Thoracic aorta (tissue), 2 donors: ENCODE data around the gene PNMA6F. TPM values are rescaled to one million over a fixed set of nuclear protein-coding genes. Genes with fewer than 3 reads are reported as not detected.
"Not testable (repeated sequence)": the region's sequence is repeated elsewhere in the genome, so short reads cannot be mapped to it uniquely, and the experiment has no call there.

Source experiments
- ATAC-seq: fragments of 150-250 bp; one replicate; pipeline ENCODE4 v1.8.0; 2017; ENCODE audit warnings: low read depth; ENCODE audit not compliant: insufficient number of reproducible peaks, low FRiP score
- DNase-seq: peaks from one replicate; pipeline ENCODE4 v3.0.0-alpha.2; 2020; ENCODE audit warnings: low spot score
- H3K27ac ChIP-seq, 2 donors: fragments of 200-600 bp; sonication (generic); 1 replicate in 1 of 2; 2 replicates in 1 of 2; pipeline ENCODE4 v1.5.1; 2016; ENCODE audit warnings: mild to moderate bottlenecking in 2 of 2, moderate library complexity in 2 of 2
- H3K27me3 ChIP-seq: fragments of 200-600 bp; sonication (generic); replicated peaks from 2 replicates; pipeline ENCODE4 v1.6.0; 2016; ENCODE audit warnings: mild to moderate bottlenecking; ENCODE audit not compliant: insufficient read depth
- H3K36me3 ChIP-seq: fragments of 200-600 bp; sonication (generic); one replicate; pipeline ENCODE4 v1.5.1; 2016
- H3K4me1 ChIP-seq, 2 donors: fragments of 200-600 bp; sonication (generic); 1 replicate in 1 of 2; 2 replicates in 1 of 2; pipeline versions ENCODE4 v1.5.1 to v1.6.0; 2016; ENCODE audit warnings: low read depth in 2 of 2, mild to moderate bottlenecking in 1 of 2; ENCODE audit not compliant: control insufficient read depth in 1 of 2
- H3K4me3 ChIP-seq: fragments of 200-600 bp; sonication (generic); 2 replicates; pipeline ENCODE4 v1.5.1; 2016; ENCODE audit warnings: mild to moderate bottlenecking
- H3K9me3 ChIP-seq: fragments of 200-600 bp; sonication (generic); 2 replicates; pipeline ENCODE4 v1.5.1; 2016
- total RNA-seq, 2 donors: library from RNA; depleted of rRNA; stranded (reverse); fragments of >200 nt; gene quantifications; one replicate each; pipeline versions ENCODE4 v1.1.0 to v1.2.3, GENCODE V29; 2016
- TF ChIP-seq, protein P1 (sequence below): fragments of 200-600 bp; sonication (generic); IDR thresholded peaks from one replicate; pipeline ENCODE4 v1.5.1; 2019; ENCODE audit warnings: antibody characterized with exemption

The PNMA6F gene
- total RNA-seq, 2 donors from 2014 or later: not detected

DNA sequence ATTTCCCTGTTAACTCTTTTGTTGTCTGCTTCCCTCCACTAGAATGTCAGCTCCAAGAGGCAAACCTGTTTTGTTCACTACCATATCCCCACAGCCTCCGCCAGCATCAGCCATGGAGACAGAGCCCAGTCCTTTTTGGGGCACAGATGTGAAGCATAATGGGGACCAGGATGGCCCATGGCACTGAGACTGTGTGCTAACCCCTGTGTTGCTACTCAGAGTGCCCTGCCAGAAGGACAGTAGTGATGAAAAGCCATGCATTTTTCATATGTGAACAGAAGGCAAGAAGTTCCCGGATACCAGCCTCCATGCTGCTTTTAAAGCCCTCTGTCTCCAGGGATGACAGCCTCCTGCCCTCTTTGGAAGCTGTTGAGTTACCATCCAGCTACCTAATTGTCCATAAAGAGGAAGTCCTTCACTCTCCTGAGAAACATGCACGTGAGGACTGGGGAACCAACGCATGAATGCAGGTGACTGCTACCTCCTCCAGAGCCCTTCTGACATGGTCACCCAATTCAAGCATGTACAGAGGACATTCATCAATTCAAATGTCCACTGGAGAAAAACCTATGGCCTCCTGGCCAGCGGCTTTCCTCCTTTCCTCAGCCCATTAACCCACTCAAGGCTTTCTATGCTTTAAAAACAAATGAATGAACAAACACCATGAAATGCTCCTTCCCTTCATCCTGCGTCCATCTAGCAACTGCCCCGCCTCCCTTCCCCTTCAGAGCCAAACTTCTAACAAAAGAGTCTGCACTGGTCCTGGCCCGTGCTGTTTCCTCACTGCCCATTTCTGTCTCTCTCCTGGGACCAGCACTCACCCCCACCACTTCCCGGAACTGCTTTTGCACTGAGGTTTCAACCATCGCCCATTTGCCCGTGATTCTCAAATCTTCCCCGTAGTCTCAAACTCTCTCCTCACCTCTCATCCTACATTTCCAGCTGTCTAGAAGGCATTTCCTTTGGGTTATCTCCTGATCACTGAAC is 18.0 kb downstream of the PNMA6F start:
- Histone ChIP-seq H3K4me3 (no peak overlapping the region), H3K36me3 (no peaks in the 10 kb centered on the region), H3K27ac (no peak overlapping the region), H3K27me3 (no peaks in the 10 kb centered on the region), H3K9me3 (no peaks in the 10 kb centered on the region), H3K4me1 (peaks cover 0 to 4% of the 10 kb centered on the region in 2 donors)
- TF ChIP-seq, protein P1, sequence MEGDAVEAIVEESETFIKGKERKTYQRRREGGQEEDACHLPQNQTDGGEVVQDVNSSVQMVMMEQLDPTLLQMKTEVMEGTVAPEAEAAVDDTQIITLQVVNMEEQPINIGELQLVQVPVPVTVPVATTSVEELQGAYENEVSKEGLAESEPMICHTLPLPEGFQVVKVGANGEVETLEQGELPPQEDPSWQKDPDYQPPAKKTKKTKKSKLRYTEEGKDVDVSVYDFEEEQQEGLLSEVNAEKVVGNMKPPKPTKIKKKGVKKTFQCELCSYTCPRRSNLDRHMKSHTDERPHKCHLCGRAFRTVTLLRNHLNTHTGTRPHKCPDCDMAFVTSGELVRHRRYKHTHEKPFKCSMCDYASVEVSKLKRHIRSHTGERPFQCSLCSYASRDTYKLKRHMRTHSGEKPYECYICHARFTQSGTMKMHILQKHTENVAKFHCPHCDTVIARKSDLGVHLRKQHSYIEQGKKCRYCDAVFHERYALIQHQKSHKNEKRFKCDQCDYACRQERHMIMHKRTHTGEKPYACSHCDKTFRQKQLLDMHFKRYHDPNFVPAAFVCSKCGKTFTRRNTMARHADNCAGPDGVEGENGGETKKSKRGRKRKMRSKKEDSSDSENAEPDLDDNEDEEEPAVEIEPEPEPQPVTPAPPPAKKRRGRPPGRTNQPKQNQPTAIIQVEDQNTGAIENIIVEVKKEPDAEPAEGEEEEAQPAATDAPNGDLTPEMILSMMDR: no peak
- no peak for ATAC-seq
- DNase-seq: no peak

DNA sequence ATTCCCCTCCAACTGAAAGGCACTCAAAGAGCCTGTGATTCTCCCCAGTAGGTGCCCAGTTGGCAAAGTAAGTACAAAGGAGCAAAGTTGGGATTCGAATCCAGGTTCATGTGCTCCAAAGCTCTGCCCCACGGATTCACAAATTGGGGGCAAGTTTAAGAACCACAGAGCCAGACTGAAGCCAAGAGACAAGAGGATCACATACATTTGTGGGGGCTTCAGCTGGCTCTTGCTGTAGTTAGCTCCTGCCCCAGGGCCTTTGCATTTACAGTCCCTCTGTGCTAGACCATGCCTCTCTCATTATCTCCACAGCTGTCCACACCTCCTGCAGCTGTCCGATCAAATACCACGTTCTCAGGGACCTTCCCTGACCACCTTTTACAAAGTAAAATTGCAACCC is 18.8 kb downstream of the PNMA6F start:
- ATAC-seq (no peak), DNase-seq (no peak)
- no peaks in the 10 kb centered on the region for H3K27me3 ChIP-seq

DNA sequence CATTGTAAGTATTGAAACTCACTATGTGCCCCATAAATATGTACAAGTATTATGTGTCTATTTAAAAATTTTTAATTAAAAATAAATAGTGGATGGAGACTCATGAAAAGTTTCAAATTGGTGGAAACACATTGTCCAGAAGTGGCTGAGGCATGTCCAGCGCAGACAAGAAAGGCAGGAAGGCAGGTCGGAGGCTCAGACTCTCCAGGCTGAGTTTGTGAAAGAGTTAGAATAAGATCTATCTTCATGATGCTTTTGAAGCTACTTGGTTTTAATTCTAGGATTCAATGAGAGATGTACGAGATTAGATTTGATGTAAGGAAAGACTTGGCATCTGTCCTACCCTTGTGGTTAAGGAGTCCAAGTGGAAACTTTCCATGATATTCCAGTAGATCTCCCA is 19.8 kb downstream of the PNMA6F start:
- Histone ChIP-seq H3K27me3 (no peaks in the 10 kb centered on the region), H3K9me3 (no peaks in the 10 kb centered on the region), H3K27ac (no peak overlapping the region), H3K4me1 (peaks cover 0 to 4% of the 10 kb centered on the region in 2 donors), H3K36me3 (no peaks in the 10 kb centered on the region), H3K4me3 (no peak overlapping the region)
- DNase-seq (no peak), ATAC-seq (no peak)
- TF ChIP-seq, protein P1: no peak

More for the DNA sequence above, 18.8 kb downstream of the PNMA6F start:
- no peak overlapping the region for H3K4me3 ChIP-seq
- no peaks in the 10 kb centered on the region for H3K36me3 ChIP-seq
- peaks cover 0 to 4% of the 10 kb centered on the region in 2 donors for H3K4me1 ChIP-seq
- no peaks in the 10 kb centered on the region for H3K9me3 ChIP-seq
- TF ChIP-seq, protein P1: no peak
- H3K27ac ChIP-seq: no peak overlapping the region

DNA sequence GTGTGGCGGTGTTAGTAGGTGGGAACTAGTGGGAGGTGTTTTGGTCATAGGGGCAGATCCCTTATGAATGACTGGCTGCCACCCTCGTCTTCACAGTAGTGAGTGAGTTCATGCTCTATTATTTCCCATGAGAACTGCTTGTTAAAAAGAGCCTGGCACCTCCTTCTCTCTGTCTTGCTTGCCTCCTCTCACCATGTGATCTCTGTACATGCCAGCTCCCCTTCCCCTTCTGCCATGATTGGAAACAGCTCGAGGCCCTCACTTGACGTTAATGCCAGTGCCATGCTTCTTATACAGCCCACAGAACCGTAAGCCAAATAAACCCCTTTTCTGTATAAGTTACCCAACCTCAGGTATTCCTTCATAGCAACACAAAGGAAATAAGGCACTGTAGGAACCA is 21.7 kb downstream of the PNMA6F start:
- Histone ChIP-seq H3K36me3 (no peaks in the 10 kb centered on the region), H3K4me3 (no peak overlapping the region), H3K27me3 (no peaks in the 10 kb centered on the region), H3K9me3 (no peaks in the 10 kb centered on the region), H3K27ac (no peak overlapping the region), H3K4me1 (peaks cover 0 to 4% of the 10 kb centered on the region in 2 donors)
- DNase-seq: no peak
- TF ChIP-seq, protein P1: no peak
- ATAC-seq: no peak

DNA sequence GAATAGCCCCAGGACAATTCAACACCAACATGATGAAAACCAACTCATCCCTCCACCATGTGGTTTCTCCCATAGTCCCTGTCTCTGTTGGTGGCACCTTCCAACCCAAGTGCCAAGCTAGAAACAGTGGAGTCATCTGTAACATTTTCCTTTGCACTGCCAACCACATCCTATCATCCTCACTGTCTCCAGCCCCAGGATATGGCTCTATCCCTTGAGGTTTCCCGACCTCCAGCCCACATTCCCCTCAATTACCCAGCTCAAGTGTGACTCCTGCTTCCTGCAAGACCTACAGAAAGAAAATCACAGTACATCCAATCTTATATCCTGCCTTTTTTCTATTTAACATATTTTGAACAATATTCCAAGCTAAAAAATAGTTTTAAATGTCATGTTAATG is 24.2 kb downstream of the PNMA6F start:
- TF ChIP-seq, protein P1: no peak
- ATAC-seq (no peak), DNase-seq (no peak)
- Histone ChIP-seq H3K9me3 (no peaks in the 10 kb centered on the region), H3K4me3 (no peak overlapping the region), H3K27me3 (no peaks in the 10 kb centered on the region), H3K4me1 (peaks cover 0 to 4% of the 10 kb centered on the region in 2 donors), H3K27ac (no peak overlapping the region), H3K36me3 (no peaks in the 10 kb centered on the region)

DNA sequence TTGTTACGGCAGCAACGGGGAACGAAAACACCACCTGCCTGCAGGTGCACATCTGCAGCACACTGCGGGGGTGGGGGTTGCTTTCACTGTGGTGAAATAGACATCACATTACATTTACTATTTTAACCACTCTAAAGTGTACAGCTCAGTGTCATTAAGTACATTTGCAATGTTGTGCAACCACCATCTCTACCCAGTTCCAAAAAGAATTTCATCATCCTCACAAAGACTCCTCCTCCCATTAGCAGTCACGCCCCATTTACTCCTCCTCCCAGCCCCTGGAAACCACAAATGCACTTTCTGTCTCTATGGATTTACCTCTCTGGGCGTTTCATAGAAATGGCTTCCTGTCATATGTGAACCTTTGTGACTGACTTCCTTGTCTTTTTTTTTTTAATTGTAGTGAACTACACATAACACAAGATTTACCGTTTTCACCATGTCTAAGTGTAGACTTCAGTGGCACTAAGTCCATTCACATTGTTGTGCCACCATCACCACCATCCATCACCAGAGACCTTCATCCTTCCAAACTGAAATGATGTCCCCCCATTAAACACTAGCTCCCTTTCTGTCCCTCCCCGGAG is 28.0 kb downstream of the PNMA6F start:
- not testable (repeated sequence) for DNase-seq, ATAC-seq, H3K4me1 ChIP-seq

DNA sequence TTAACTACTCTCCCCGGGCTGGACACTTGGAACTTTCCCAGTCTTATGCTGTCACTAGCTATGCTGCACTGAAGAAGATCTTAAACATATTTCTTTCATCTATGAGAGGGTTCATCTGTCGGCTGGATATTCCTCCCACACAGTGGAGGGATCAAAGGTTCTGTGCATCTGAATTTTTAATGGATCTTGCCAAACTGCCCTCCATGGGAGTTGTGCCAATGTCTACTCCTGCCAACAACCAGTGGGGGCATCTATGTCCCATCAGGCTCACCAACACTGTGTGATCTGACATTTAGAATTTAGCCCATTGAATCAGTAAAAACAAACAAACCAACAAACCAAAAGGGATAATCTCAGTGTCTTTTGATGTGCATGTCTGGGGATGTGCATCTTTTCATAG is 32.8 kb downstream of the PNMA6F start:
- not testable (repeated sequence) for H3K4me1 ChIP-seq, H3K9me3 ChIP-seq, H3K4me3 ChIP-seq, H3K36me3 ChIP-seq, H3K27ac ChIP-seq, ATAC-seq, H3K27me3 ChIP-seq, DNase-seq

More for the DNA sequence above, 28.0 kb downstream of the PNMA6F start:
- not testable (repeated sequence) for H3K27ac ChIP-seq, H3K9me3 ChIP-seq, H3K36me3 ChIP-seq, H3K27me3 ChIP-seq, H3K4me3 ChIP-seq
